HepG2 (cell line): ENCODE measurements around the gene ZNF367. TPM values are rescaled to one million over a fixed set of nuclear protein-coding genes. Genes with fewer than 3 reads are reported as not detected.

Source experiments
- CREB1 ChIP-seq, 2 experiments: fragments of 450-650 bp in 1 of 2; IDR thresholded peaks; 2 replicates each; pipeline ENCODE4 v1.6.1; 2016 to 2017; ENCODE audit warnings: control low read depth in 1 of 2, mild to moderate bottlenecking in 1 of 2, missing compliant biosample characterization in 1 of 2, missing genetic modification characterization in 1 of 2
- DMAP1 ChIP-seq: IDR thresholded peaks from 2 replicates; pipeline ENCODE4 v1.6.1; 2016
- FOSL1 ChIP-seq: sonication (generic); formaldehyde crosslinking; IDR thresholded peaks from 2 replicates; pipeline ENCODE4 v1.9.0; 2021; ENCODE audit warnings: missing genetic modification reagents, borderline replicate concordance
- FOXK1 ChIP-seq: sonication (generic); formaldehyde crosslinking; IDR thresholded peaks from 2 replicates; pipeline ENCODE4 v1.4.0; 2020; ENCODE audit warnings: low read depth, missing genetic modification reagents, borderline replicate concordance
- NCOA2 ChIP-seq: sonication (generic); formaldehyde crosslinking; IDR thresholded peaks from 2 replicates; pipeline ENCODE4 v1.8.0; 2022; ENCODE audit warnings: inconsistent platforms
- SALL1 ChIP-seq: sonication (generic); formaldehyde crosslinking; IDR thresholded peaks from 2 replicates; pipeline ENCODE4 v1.8.0; 2022; ENCODE audit warnings: mild to moderate bottlenecking, missing genetic modification reagents
- SP140L ChIP-seq: sonication (generic); formaldehyde crosslinking; IDR thresholded peaks from 2 replicates; pipeline ENCODE4 v1.4.0; 2020; ENCODE audit warnings: missing genetic modification reagents, borderline replicate concordance
- TEAD2 ChIP-seq: sonication (generic); formaldehyde crosslinking; IDR thresholded peaks from 2 replicates; pipeline ENCODE4 v1.9.0; 2021; ENCODE audit warnings: missing genetic modification reagents
- ZBTB3 ChIP-seq: sonication (generic); formaldehyde crosslinking; IDR thresholded peaks from 2 replicates; pipeline ENCODE4 v1.4.0; 2020; ENCODE audit warnings: low read depth, mild to moderate bottlenecking, moderate library complexity, missing genetic modification reagents, borderline replicate concordance
- ZFP36L2 ChIP-seq: sonication (generic); formaldehyde crosslinking; IDR thresholded peaks from 2 replicates; pipeline ENCODE4 v1.4.0; 2020; ENCODE audit warnings: missing genetic modification reagents
- ZNF12 ChIP-seq: sonication (generic); formaldehyde crosslinking; IDR thresholded peaks from 2 replicates; pipeline ENCODE4 v1.5.0; 2020; ENCODE audit warnings: missing genetic modification reagents
- ZNF343 ChIP-seq: sonication (generic); formaldehyde crosslinking; IDR thresholded peaks from 2 replicates; pipeline ENCODE4 v1.4.0; 2020; ENCODE audit warnings: mild to moderate bottlenecking, missing genetic modification reagents
- ZNF605 ChIP-seq: sonication (generic); formaldehyde crosslinking; IDR thresholded peaks from 2 replicates; pipeline ENCODE4 v1.8.0; 2022; ENCODE audit warnings: mild to moderate bottlenecking, missing genetic modification reagents
- polyA plus RNA-seq, 8 experiments: library from polyadenylated mRNA; depleted of rRNA in 3 of 8; stranded (reverse) in 7 of 8; unstranded in 1 of 8; fragments of >200 nt; fragmentation: Illumina TruSeq in 4 of 8; extraction: Trizol in 4 of 8; gene quantifications; 2 replicates each; pipeline versions ENCODE4 v1.2.1 to v1.2.3, GENCODE V29; 2011 to 2016; ENCODE audit warnings: low read depth in 4 of 8, missing spikeins in 1 of 8, mixed read lengths in 1 of 8; ENCODE audit not compliant: insufficient read depth in 1 of 8
- total RNA-seq, 5 experiments: library from RNA; depleted of rRNA; stranded (reverse); fragments of >200 nt; fragmentation: Illumina TruSeq; extraction: Trizol; gene quantifications; 2 replicates each; pipeline ENCODE4 v1.2.3, GENCODE V29; 2016; ENCODE audit warnings: low read depth in 1 of 5
- TF ChIP-seq, protein P1 (sequence below): IDR thresholded peaks from 2 replicates; pipeline ENCODE4 v1.6.1; 2018; ENCODE audit warnings: missing genetic modification reagents, mild to moderate bottlenecking, missing compliant biosample characterization
- TF ChIP-seq, protein P2 (sequence below): sonication (generic); formaldehyde crosslinking; IDR thresholded peaks from 2 replicates; pipeline ENCODE4 v1.4.0; 2020; ENCODE audit warnings: missing genetic modification reagents
- TF ChIP-seq, protein P3 (sequence below), 2 experiments: sonication (generic) in 1 of 2; formaldehyde crosslinking in 1 of 2; IDR thresholded peaks; 2 replicates each; pipeline versions ENCODE4 v1.6.1 to v1.9.0; 2014 to 2022; ENCODE audit warnings: antibody characterized with exemption in 1 of 2, borderline replicate concordance in 1 of 2, inconsistent platforms in 1 of 2, low read depth in 1 of 2, missing genetic modification reagents in 1 of 2
- TF ChIP-seq, protein P4 (sequence below): sonication (generic); formaldehyde crosslinking; IDR thresholded peaks from 2 replicates; pipeline ENCODE4 v1.5.0; 2020; ENCODE audit warnings: missing genetic modification reagents

The ZNF367 gene
- total and polyA plus RNA-seq, 2 of the 13 experiments (the other 11 are each of a cell fraction or from before 2014, with no cell fraction given) = 2.9 to 7.7 TPM

DNA sequence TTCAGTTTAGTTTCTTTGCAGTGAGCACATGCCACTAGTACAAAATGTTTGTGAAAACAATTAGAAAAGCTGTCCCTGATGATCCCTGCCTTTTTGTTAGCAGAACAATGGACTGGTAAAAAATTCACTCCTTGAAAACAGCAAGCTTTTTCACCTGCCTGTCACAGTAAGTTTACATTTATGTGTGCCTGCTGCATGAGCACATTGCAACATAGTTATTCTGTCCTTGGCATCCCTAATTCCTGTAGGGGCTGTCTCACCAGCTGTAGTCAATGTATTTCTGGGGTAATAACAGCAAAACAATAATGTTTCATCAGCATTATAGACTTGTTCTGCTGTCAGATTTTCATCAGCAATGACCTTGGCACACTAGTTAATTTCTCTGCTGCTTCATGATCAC, 11.6 kb upstream of the ZNF367 start (continued):
- TF ChIP-seq, protein P1, sequence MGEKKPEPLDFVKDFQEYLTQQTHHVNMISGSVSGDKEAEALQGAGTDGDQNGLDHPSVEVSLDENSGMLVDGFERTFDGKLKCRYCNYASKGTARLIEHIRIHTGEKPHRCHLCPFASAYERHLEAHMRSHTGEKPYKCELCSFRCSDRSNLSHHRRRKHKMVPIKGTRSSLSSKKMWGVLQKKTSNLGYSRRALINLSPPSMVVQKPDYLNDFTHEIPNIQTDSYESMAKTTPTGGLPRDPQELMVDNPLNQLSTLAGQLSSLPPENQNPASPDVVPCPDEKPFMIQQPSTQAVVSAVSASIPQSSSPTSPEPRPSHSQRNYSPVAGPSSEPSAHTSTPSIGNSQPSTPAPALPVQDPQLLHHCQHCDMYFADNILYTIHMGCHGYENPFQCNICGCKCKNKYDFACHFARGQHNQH (CRISPR knock-in tag) = peak; percentile 59; the same call in 1 of the 2 replicates
- no peak for TF ChIP-seq ZNF343
- TF ChIP-seq SP140L (CRISPR knock-in tag) = no peak
- TF ChIP-seq ZBTB3 (CRISPR knock-in tag) = no peak
- no peak for TF ChIP-seq DMAP1 (CRISPR knock-in tag)
- TF ChIP-seq FOXK1 = peak; percentile 17; the same call in 1 of the 2 replicates
- TF ChIP-seq ZNF605 (CRISPR knock-in tag) = no peak
- no peak for TF ChIP-seq CREB1 (IDR thresholded peaks at IDR 0.05)
- TF ChIP-seq CREB1 (CRISPR knock-in tag; IDR thresholded peaks at IDR 0.05) = no peak
- TF ChIP-seq TEAD2 (CRISPR knock-in tag) = no peak
- TF ChIP-seq, protein P2, sequence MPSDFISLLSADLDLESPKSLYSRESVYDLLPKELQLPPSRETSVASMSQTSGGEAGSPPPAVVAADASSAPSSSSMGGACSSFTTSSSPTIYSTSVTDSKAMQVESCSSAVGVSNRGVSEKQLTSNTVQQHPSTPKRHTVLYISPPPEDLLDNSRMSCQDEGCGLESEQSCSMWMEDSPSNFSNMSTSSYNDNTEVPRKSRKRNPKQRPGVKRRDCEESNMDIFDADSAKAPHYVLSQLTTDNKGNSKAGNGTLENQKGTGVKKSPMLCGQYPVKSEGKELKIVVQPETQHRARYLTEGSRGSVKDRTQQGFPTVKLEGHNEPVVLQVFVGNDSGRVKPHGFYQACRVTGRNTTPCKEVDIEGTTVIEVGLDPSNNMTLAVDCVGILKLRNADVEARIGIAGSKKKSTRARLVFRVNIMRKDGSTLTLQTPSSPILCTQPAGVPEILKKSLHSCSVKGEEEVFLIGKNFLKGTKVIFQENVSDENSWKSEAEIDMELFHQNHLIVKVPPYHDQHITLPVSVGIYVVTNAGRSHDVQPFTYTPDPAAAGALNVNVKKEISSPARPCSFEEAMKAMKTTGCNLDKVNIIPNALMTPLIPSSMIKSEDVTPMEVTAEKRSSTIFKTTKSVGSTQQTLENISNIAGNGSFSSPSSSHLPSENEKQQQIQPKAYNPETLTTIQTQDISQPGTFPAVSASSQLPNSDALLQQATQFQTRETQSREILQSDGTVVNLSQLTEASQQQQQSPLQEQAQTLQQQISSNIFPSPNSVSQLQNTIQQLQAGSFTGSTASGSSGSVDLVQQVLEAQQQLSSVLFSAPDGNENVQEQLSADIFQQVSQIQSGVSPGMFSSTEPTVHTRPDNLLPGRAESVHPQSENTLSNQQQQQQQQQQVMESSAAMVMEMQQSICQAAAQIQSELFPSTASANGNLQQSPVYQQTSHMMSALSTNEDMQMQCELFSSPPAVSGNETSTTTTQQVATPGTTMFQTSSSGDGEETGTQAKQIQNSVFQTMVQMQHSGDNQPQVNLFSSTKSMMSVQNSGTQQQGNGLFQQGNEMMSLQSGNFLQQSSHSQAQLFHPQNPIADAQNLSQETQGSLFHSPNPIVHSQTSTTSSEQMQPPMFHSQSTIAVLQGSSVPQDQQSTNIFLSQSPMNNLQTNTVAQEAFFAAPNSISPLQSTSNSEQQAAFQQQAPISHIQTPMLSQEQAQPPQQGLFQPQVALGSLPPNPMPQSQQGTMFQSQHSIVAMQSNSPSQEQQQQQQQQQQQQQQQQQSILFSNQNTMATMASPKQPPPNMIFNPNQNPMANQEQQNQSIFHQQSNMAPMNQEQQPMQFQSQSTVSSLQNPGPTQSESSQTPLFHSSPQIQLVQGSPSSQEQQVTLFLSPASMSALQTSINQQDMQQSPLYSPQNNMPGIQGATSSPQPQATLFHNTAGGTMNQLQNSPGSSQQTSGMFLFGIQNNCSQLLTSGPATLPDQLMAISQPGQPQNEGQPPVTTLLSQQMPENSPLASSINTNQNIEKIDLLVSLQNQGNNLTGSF (CRISPR knock-in tag) = no peak
- no peak for TF ChIP-seq FOSL1
- TF ChIP-seq SALL1 (CRISPR knock-in tag) = peak; percentile 47; the same call in 1 of the 2 replicates
- no peak for TF ChIP-seq ZFP36L2 (CRISPR knock-in tag)
- TF ChIP-seq, protein P3, sequence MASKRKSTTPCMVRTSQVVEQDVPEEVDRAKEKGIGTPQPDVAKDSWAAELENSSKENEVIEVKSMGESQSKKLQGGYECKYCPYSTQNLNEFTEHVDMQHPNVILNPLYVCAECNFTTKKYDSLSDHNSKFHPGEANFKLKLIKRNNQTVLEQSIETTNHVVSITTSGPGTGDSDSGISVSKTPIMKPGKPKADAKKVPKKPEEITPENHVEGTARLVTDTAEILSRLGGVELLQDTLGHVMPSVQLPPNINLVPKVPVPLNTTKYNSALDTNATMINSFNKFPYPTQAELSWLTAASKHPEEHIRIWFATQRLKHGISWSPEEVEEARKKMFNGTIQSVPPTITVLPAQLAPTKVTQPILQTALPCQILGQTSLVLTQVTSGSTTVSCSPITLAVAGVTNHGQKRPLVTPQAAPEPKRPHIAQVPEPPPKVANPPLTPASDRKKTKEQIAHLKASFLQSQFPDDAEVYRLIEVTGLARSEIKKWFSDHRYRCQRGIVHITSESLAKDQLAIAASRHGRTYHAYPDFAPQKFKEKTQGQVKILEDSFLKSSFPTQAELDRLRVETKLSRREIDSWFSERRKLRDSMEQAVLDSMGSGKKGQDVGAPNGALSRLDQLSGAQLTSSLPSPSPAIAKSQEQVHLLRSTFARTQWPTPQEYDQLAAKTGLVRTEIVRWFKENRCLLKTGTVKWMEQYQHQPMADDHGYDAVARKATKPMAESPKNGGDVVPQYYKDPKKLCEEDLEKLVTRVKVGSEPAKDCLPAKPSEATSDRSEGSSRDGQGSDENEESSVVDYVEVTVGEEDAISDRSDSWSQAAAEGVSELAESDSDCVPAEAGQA (IDR thresholded peaks at IDR 0.05; ENCODE audit: low read depth) = no peak
- TF ChIP-seq, protein P3 (CRISPR knock-in tag; IDR thresholded peaks at IDR 0.05; ENCODE audit: borderline replicate concordance) = no peak
- no peak for TF ChIP-seq ZNF12
- TF ChIP-seq, protein P4, sequence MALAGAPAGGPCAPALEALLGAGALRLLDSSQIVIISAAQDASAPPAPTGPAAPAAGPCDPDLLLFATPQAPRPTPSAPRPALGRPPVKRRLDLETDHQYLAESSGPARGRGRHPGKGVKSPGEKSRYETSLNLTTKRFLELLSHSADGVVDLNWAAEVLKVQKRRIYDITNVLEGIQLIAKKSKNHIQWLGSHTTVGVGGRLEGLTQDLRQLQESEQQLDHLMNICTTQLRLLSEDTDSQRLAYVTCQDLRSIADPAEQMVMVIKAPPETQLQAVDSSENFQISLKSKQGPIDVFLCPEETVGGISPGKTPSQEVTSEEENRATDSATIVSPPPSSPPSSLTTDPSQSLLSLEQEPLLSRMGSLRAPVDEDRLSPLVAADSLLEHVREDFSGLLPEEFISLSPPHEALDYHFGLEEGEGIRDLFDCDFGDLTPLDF (CRISPR knock-in tag) = no peak
- peak; percentile 14; the same call in 1 of the 2 replicates for TF ChIP-seq NCOA2 (CRISPR knock-in tag)
